NCI-H1694 (cell line): ENCODE results near the gene BAD.
"Not testable (repeated sequence)": the region's sequence is repeated elsewhere in the genome, so short reads cannot be mapped to it uniquely, and the experiment has no call there.

Experiments
- DNase-seq: peaks from one replicate; lab custom pipeline; 2025; lab: John Stamatoyannopoulos, UW

Gene BAD

DNA sequence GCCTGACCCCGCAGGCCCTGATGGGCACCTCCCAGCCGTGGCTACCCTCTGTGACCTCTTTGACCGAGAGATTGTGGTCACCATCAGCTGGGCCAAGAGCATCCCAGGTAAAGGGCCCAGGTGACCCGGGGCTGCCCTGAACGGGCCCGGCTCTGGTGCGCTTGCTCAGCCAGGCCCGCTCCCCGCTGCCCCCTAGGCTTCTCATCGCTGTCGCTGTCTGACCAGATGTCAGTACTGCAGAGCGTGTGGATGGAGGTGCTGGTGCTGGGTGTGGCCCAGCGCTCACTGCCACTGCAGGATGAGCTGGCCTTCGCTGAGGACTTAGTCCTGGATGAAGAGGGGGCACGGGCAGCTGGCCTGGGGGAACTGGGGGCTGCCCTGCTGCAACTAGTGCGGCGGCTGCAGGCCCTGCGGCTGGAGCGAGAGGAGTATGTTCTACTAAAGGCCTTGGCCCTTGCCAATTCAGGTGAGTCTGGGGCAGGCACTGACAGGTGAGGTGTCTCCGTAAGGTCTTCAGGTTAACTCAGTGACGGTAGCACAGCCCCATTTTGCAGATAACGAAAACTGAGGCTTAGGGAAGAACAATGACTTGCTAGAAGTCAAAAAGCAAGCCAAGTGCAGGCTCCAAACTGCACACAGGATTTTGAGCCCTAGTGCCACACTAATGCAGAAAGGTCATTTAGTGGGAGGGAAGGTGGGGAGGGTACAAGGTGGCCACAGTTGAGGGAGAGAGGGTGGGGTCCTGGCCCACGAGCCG lies 30.5 kb upstream of the BAD start:
- no peak for DNase-seq

- DNase-seq, result no peak
These were observed 29.8 kb upstream of the BAD start for GRCh38 chr11:64314146-64314804.

- DNase-seq, result no peak
These were observed 29.2 kb upstream of the BAD start for GRCh38 chr11:64313491-64314145.

- no peak for DNase-seq
These were observed 28.5 kb upstream of the BAD start for GRCh38 chr11:64312947-64313346.

DNA sequence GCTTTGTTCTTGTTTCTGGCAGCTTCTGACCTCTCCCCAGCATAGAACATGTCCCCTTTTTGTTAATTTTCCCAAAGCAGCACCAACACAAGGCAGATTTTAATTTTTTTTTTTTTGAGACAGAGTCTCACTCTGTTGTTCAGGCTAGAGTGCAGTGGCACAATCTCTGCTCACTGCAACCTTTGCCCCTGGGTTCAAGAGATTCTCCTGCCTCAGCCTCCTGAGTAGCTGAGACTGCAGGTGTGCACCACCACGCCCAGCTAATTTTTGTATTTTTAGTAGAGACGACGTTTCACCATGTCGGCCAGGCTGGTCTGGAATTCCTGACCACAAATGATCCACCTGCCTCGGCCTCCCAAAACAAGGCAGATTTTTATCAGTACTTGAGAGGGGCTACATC lies 23.3 kb upstream of the BAD start:
- DNase-seq, result not testable (repeated sequence)

- no peak for DNase-seq
These were observed 22.6 kb upstream of the BAD start for GRCh38 chr11:64306876-64307622.

DNA sequence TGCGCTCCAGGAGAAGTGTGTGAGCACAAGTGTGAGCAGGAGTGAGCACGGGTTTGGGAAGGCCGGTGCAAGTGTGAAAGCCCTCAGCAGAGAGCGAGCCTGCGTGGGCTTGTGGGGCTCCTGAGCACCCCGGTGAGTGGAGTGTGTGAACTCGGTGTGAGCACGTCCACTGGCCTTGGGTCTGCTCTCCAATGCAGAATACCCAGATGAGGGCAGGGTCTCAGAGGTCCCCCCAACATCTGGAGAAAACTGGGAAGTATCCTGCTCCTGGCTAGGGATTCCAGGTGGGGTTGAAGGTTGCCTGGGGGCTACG lies 22.1 kb upstream of the BAD start:
- DNase-seq, result no peak

- DNase-seq, result peak; percentile 22
These were observed 21.5 kb upstream of the BAD start for GRCh38 chr11:64305691-64306562.

DNA sequence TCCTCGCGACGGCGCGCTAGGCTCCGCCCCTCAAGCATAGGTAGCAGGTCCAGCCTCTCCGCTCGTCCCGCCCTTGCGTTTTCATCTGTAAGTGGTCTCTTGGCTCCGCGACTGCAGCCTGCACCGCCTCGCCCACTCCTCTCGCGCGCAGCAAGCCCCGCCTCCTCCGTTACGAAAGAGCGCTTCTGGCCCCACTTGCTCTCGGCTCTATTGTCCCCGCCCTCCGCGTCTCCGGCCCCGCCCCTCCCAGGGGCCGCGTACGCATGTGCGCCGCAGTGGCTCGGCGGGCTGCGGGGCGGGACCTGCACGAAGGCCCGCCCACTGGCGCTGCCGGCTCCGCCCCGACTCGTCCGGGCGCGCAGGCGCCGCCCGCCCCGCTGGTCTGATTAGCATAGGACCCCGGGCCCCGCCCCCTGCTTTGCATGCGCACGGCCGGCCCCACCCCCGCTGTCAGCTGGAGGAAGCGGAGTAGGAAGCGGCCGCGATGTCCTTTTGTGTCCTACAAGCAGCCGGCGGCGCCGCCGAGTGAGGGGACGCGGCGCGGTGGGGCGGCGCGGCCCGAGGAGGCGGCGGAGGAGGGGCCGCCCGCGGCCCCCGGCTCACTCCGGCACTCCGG lies 20.7 kb upstream of the BAD start, which contains the start of gene ESRRA:
ESRRA (plus strand) TSS at position 450 of the 616 bp plus-strand sequence. CDS start 1,656 bp downstream, outside the sequence.
- peak; percentile 97 for DNase-seq

DNA sequence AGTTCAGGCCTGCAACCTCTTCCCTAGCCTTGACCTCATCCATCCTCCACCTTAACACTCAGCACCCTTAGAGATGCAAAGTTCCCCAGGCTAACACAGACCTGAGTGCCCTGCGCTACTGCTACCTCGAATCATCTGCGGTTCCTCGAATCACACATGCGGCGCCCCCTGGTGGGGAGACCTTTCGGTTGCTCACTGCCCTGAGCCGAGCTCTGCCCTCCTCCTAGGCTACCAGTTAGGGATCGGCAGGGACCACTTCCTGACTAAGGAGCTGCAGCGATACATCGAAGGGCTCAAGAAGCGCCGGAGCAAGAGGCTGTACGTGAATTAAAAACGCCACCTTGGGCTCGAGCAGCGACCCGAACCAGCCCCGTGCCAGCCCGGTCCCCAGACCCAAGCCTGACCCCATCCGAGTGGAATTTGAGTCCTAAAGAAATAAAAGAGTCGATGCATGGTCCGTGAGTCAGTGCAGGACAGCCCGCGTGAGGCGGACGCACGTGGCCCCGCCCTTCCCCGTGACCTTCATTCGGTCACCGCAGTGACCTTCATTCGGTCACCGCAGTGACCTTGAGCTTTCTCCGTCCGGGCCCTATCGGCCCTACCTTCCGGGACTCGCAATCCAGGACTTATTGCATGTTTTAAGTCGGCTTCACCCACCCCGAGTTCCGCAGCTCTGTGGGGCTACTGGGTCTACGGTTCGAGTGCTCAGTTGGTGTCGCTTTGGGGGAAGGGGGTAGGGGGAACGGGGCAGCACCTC lies 20.0 kb upstream of the BAD start:
- DNase-seq, result peak; percentile 88

GRCh38 chr11:64304032-64304315 lies 19.5 kb upstream of the BAD start:
- no peak for DNase-seq

DNA sequence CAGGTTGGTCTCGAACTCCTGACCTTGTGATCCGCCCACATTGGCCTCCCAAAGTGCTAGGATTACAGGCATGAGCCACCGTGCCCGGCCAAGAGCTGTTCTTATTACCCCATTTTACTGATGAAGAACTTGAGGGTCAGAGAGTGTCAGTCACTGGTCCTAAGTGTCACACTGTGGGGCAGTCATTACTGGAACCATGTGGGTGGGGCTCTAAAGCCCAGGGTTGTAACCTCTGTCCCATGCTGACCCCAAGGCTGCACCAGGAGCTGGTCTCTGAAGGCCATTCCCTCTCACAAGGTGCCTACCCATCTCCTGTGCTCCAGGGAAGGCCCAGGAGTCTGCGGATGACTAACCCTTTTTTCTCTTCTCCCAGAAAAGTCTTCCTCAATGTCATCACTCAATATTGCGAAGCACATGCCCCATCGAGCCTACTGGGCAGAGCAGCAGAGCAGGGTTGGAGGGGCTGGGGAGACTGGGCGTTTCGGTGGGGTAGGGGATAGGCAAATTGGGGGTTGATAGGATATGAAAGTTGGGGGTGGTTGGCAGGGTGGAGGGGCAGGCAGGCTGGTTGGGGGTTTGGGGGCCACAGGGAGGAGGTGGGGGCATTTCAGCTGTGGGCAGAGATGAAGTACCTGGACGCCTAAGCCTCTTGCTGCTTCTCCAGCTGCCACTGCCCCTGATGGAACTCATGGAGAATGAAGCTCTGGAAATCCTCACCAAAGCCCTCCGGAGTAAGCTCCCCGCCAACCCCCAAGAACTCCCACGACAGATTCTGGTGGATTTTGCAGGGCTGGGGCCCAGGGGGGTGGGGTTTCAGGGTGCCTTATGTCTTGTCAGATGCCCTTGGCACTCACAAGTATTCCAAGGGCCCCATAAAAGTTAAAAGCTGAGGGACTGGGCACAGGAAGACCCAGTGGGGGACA lies 18.9 kb upstream of the BAD start:
- DNase-seq, result no peak

DNA sequence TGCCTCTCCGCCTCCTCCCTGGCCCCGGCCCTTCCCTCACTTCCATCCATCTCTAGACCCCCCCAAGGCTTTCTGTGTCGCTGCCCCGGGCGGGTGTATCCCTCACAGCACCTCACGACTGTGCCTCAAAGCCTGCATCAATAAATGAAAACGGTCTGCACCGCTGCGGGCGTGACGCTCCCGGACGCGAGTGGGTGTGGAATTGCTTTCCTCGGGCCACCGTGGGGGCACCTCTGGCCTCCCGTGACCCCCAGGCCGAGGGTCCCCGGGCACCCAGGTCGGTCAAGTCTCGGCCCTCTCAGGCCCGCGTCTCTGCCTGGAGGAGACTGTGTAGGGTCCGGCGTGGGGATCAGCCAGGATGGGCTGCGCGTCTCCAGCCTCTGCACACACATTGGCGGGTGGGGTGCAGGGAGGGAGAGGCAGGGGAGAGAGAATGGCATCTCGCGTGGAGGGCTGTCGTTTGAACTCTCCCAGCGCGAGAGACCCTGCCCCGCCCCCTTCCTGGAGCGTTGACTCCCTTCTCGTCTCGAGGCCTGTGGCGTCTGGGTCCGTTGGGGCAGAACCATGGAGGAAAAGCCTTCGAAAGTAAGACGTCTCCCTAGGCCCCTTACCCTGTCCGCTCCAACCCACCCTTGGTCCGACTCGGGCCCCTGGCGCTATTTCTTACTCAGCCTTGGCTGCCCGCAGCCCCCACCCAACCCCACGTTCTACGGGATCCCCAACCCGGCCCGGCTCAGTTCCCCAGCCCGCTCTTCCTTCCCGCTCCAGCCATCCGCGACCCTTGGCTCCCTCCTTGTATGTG lies 15.6 kb upstream of the BAD start, which contains the start of gene CATSPERZ:
CATSPERZ (plus strand) TSS at position 512 of the 802 bp plus-strand sequence; CDS start at position 565, 53 bp downstream.
- no peak for DNase-seq

DNA sequence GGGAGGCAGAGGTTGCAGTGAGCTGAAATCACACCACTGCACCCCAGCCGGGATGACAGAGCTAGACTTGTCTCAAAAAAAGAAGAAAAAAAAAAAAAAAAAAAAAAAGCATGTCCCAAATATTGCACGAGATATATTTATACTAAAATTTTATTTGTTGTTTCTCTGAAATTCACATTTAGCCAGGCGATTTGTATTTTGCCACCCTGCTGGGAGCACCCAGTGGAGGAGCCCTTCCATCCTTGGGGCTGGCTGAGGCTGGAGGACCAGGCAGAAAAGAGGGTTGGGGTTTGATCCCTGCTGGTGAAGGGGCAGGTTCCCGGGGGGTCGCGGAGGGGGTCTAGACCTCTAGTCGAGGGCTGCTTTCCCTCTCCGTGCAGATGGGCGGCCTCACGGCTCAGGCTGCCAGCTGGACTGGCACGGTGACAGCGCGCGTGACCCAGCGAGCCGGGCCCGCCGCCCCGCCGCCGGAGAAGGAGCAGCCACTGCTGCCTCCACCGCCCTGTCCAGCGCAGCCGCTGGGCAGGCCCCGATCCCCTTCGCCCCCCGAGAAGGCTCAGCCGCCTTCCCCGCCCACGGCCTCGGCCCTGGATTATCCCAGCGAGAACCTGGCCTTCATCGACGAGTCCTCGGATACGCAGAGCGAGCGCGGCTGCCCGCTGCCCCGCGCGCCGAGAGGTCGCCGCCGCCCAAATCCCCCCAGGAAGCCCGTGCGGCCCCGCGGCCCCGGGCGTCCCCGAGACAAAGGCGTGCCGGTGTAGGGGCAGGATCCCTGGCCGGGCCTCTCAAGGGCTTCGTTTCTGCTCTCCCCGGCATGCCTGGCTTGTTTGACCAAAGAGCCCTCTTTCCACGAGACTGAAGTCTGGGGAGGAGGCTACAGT lies 14.7 kb upstream of the BAD start:
- DNase-seq, result no peak

DNA sequence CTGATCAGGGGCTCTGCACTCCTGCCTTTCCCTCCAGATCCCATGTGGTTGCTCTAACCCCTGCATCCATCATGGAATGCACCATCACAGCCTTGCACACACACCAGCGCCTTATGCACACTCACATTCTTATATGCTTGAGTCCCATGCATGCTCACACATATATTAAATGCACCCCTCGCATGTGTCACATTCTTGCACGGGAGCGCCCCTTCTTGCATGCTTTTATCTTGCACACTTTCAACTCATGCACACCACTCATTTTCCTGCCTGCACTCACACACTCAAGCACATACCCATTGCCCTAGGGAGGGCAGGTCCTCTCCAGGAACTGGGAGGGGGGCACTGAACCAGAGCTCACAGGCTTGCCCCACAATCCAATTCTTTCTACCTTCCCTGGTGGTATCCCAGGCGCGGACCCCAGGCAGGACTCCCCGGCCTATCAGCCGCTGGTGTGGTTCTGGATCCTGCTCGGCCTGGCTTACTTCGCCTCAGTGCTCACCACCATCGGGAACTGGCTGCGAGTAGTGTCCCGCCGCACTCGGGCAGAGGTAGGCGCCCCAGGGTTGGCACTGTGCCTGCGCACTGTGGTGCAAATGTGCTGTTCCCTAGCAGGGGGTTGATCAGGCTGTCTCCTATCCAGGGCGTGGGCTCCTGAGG lies 13.4 kb upstream of the BAD start:
- no peak for DNase-seq

- no peak for DNase-seq
These were observed 12.6 kb upstream of the BAD start for GRCh38 chr11:64296830-64297698.
